HepG2 (cell line): Measurements from ENCODE around the gene CHMP4B. TPM values are rescaled to one million over a fixed set of nuclear protein-coding genes. Genes with fewer than 3 reads are reported as not detected.

Experiments used
- AFF4 ChIP-seq: sonication (generic); formaldehyde crosslinking; IDR thresholded peaks from 2 replicates; pipeline ENCODE4 v1.4.0; 2020; ENCODE audit warnings: missing genetic modification reagents
- ARNTL ChIP-seq: sonication (generic); formaldehyde crosslinking; IDR thresholded peaks from 2 replicates; pipeline ENCODE4 v1.4.0; 2020; ENCODE audit warnings: mild to moderate bottlenecking, missing genetic modification reagents
- ATF7 ChIP-seq, 2 experiments: fragments of 450-650 bp in 1 of 2; sonication (generic) in 1 of 2; formaldehyde crosslinking in 1 of 2; IDR thresholded peaks; 2 replicates each; pipeline versions ENCODE4 v1.4.0 to v1.6.1; 2016 to 2020; ENCODE audit warnings: antibody characterized with exemption in 1 of 2, mild to moderate bottlenecking in 1 of 2, missing genetic modification reagents in 1 of 2
- CBX5 ChIP-seq: sonication (generic); formaldehyde crosslinking; IDR thresholded peaks from 2 replicates; pipeline ENCODE4 v1.4.0; 2020; ENCODE audit warnings: missing genetic modification reagents, borderline replicate concordance
- CREM ChIP-seq, 2 experiments: sonication (generic) in 1 of 2; formaldehyde crosslinking in 1 of 2; IDR thresholded peaks; 2 replicates each; pipeline versions ENCODE4 v1.4.0 to v1.6.1; 2016 to 2020; ENCODE audit warnings: antibody characterized with exemption in 1 of 2, mild to moderate bottlenecking in 1 of 2, missing genetic modification reagents in 1 of 2
- GATAD2A ChIP-seq: IDR thresholded peaks from 2 replicates; pipeline ENCODE4 v1.6.1; 2016
- GMEB2 ChIP-seq: IDR thresholded peaks from 2 replicates; pipeline ENCODE4 v1.6.1; 2016; ENCODE audit warnings: missing biosample characterization, missing genetic modification reagents, low read depth
- HDAC6 ChIP-seq: fragments of 200-600 bp; sonication (generic); IDR thresholded peaks from 2 replicates; pipeline ENCODE4 v1.7.0; 2017; ENCODE audit warnings: mild to moderate bottlenecking, antibody characterized with exemption, low read length, low read depth
- MED1 ChIP-seq: sonication (generic); formaldehyde crosslinking; IDR thresholded peaks from 2 replicates; pipeline ENCODE4 v1.4.0; 2020; ENCODE audit warnings: missing genetic modification reagents
- MZF1 ChIP-seq: sonication (generic); formaldehyde crosslinking; IDR thresholded peaks from 2 replicates; pipeline ENCODE4 v1.8.1; 2023; ENCODE audit warnings: mild to moderate bottlenecking, missing genetic modification reagents, borderline replicate concordance
- RXRA ChIP-seq: sonication (generic); formaldehyde crosslinking; IDR thresholded peaks from 2 replicates; pipeline ENCODE4 v1.5.1; 2020; ENCODE audit warnings: missing genetic modification reagents
- TRIM22 ChIP-seq: fragments of 450-650 bp; IDR thresholded peaks from 2 replicates; pipeline ENCODE4 v1.6.1; 2017
- ZFP90 ChIP-seq: sonication (generic); formaldehyde crosslinking; IDR thresholded peaks from 2 replicates; pipeline ENCODE4 v1.8.0; 2022; ENCODE audit warnings: missing genetic modification reagents, mild to moderate bottlenecking, inconsistent platforms, borderline replicate concordance
- ZNF138 ChIP-seq: sonication (generic); formaldehyde crosslinking; IDR thresholded peaks from 2 replicates; pipeline ENCODE4 v1.5.0; 2020; ENCODE audit warnings: mild to moderate bottlenecking, low read depth, missing genetic modification reagents
- ZNF468 ChIP-seq: sonication (generic); formaldehyde crosslinking; IDR thresholded peaks from 2 replicates; pipeline ENCODE4 v1.8.0; 2022; ENCODE audit warnings: mild to moderate bottlenecking, moderate library complexity, missing genetic modification reagents
- ZNF510 ChIP-seq: sonication (generic); formaldehyde crosslinking; IDR thresholded peaks from 2 replicates; pipeline ENCODE4 v1.4.0; 2020; ENCODE audit warnings: low read depth, mild to moderate bottlenecking, missing genetic modification reagents
- ZNF780A ChIP-seq: sonication (generic); formaldehyde crosslinking; IDR thresholded peaks from 2 replicates; pipeline ENCODE4 v1.8.0; 2022; ENCODE audit warnings: mild to moderate bottlenecking, missing genetic modification reagents, moderate library complexity
- ZNF781 ChIP-seq: sonication (generic); formaldehyde crosslinking; IDR thresholded peaks from 2 replicates; pipeline ENCODE4 v1.5.1; 2020; ENCODE audit warnings: borderline replicate concordance, mild to moderate bottlenecking, missing genetic modification reagents; ENCODE audit errors: not compliant biosample characterization
- polyA plus RNA-seq, 8 experiments: library from polyadenylated mRNA; depleted of rRNA in 3 of 8; stranded (reverse) in 7 of 8; unstranded in 1 of 8; fragments of >200 nt; fragmentation: Illumina TruSeq in 4 of 8; extraction: Trizol in 4 of 8; gene quantifications; 2 replicates each; pipeline versions ENCODE4 v1.2.1 to v1.2.3, GENCODE V29; 2011 to 2016; ENCODE audit warnings: low read depth in 4 of 8, missing spikeins in 1 of 8, mixed read lengths in 1 of 8; ENCODE audit not compliant: insufficient read depth in 1 of 8
- total RNA-seq, 5 experiments: library from RNA; depleted of rRNA; stranded (reverse); fragments of >200 nt; fragmentation: Illumina TruSeq; extraction: Trizol; gene quantifications; 2 replicates each; pipeline ENCODE4 v1.2.3, GENCODE V29; 2016; ENCODE audit warnings: low read depth in 1 of 5

CHMP4B gene
- total and polyA plus RNA-seq, 2 of the 13 experiments (the other 11 are each of a cell fraction or from before 2014, with no cell fraction given): 40.1 to 45.6 TPM

- TF ChIP-seq CREM (IDR thresholded peaks at IDR 0.05) (peak; percentile 100), CREM (CRISPR knock-in tag; IDR thresholded peaks at IDR 0.05) (peak; percentile 93), ZNF468 (CRISPR knock-in tag) (no peak), ARNTL (CRISPR knock-in tag) (peak; percentile 92), GATAD2A (CRISPR knock-in tag) (no peak; the same call in 1 of the 2 replicates), RXRA (CRISPR knock-in tag) (peak; percentile 66), HDAC6 (no peak), ZFP90 (CRISPR knock-in tag) (no peak; the same call in none of the 2 replicates), ZNF781 (CRISPR knock-in tag) (peak; percentile 18), AFF4 (CRISPR knock-in tag) (no peak), ATF7 (IDR thresholded peaks at IDR 0.05) (no peak), ATF7 (CRISPR knock-in tag; IDR thresholded peaks at IDR 0.05) (no peak), MED1 (CRISPR knock-in tag) (peak; percentile 41; the same call in 1 of the 2 replicates), CBX5 (peak; percentile 88; the same call in 1 of the 2 replicates), ZNF510 (no peak; the same call in 1 of the 2 replicates), GMEB2 (CRISPR knock-in tag) (peak; percentile 95), ZNF138 (peak; percentile 71), TRIM22 (no peak), MZF1 (CRISPR knock-in tag) (no peak), ZNF780A (CRISPR knock-in tag) (no peak)
These were observed at the start of gene CHMP4B (continued) for GRCh38 chr20:33810885-33811775.
